Smooth muscle cell of the brain vasculature (primary cell): Measurements from ENCODE around the gene SKAP2.

ENCODE experiments used
- DNase-seq: peaks from one replicate; pipeline ENCODE4 v3.0.0-alpha.2; 2012; ENCODE audit warnings: low read depth, low spot score

SKAP2 gene

GRCh38 chr7:26777385-26777784 is 87.0 kb downstream of the SKAP2 start:
- DNase-seq: no peak

GRCh38 chr7:26760501-26760900 is 103.9 kb downstream of the SKAP2 start:
- DNase-seq: no peak

DNA sequence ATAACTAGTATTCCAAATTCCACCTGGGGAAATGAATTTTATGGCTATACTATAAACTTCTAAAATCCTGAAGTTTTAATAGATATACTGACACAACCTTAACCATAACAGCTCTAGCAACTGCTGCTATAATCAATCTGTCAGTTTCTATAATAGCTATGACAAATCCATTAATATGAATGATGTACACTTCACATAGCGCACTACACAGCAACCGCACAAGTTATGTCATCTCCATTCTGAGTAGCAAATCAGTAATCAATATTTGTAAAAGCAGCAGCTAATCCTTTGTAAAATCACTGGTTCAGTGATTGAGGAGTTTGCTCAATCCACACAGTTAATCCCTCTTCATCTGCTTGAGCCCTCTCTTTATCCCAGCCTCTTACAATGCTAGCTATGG is 105.3 kb downstream of the SKAP2 start:
- no peak for DNase-seq

- DNase-seq: no peak
Measured at GRCh38 chr7:26743205-26743604, 121.2 kb downstream of the SKAP2 start.

DNA sequence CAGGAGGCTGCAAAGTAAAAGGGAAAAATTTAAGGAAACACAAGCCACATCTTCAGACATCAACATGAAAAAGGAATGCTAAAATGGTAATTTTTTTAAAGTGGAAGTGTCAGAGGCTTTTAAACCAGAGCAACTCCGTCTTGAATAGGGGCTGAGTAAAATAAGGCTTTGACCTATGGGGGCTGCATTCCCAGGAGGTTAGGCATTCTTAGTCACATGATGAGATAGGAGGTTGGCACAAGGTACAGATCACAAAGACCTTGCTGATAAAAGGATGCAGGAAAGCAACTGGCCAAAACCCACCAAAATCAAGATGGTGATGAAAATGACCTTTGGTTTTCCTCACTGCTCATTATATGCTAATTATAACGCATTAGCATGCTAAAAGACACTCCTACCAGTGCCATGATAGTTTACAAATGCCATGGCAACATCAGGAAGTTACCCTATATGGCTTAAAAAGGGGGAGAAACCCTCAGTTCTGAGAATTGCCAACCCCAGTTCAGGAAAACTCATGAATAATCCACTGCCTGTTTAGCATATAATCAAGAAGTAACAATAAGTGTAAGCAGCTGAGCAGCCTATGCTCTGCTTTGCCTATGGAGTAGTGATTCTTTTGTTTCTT is 128.3 kb downstream of the SKAP2 start:
- DNase-seq: no peak

- DNase-seq: no peak
Measured at GRCh38 chr7:26729150-26729775, 135.1 kb downstream of the SKAP2 start.

DNA sequence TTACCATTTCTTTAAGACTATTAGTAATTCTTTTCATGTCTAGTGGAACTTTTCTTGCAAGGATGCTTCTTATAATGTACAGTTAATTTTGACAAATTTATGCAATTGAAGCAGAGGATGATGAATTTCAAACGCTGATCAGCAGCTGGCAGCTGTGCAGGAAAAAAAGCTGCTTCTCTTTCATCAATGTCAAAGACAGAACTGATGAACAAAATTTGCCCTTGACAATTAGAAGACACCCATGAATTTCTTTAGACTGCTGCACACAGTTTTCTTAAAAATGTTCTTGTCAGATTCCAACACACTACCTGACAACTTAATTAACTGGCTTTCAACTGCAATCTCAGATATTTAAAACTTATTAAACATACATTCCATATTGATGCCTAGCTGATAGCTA is 138.3 kb downstream of the SKAP2 start:
- DNase-seq: no peak

DNA sequence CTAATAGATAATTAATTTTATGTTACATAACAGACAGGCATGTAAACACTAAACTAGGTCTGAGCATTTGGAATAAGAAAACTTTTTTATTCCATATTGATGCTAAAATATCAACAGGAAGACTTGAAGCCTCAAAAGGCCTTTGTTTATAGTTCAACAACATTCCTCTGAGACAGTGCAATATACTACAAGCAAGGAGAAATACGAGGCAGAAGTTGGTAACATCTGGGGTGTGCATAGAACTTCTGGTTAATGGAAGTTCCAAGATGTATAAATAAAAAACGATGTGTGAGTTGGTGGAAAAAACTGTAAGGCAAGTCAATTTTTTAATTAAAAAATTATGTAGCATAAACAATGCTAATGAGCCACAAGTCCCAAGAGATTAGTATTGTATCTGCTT is 139.6 kb downstream of the SKAP2 start:
- no peak for DNase-seq

DNA sequence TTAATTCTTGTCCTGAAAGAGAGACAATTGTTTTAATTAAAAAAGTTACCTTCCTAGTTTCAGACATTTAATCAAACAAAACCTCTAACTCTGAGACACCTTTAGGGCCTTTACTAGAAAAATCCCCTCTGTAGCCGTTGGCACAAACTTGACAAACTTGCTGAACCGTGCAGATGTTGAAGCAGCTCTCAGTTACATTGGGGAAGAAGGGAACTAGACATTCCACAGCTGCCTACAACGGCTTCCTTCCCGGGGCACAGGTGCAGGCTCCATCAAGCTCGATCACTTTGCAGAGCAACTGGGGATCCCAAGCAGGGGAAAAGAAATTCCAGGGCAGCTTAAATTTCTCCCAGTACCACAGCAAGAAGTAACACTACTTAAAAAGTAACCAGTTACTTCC is 141.3 kb downstream of the SKAP2 start:
- DNase-seq: no peak

GRCh38 chr7:26721450-26721849 is 142.9 kb downstream of the SKAP2 start:
- no peak for DNase-seq

DNA sequence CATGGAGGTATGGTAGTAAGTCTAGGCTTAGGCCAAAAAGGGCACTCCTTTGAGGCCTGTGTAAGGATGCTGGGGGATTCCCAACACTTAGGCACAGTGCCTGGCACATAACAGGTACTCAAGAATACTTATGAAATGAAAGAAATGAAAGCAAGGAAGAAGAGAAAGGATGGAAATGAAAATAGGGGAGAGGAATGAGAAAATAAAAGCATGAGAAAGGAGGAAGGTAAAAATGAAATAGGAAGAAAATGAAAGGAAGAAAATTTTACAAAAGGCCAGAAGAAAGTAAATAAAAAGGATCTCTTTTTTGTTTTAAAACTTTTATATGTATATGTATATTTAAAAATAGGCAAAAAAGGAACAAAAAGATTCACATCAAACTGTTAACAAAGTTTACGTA is 146.3 kb downstream of the SKAP2 start:
- DNase-seq: no peak

- no peak for DNase-seq
Measured at GRCh38 chr7:26714438-26714837, 150.0 kb downstream of the SKAP2 start.

- no peak for DNase-seq
Measured at GRCh38 chr7:26714006-26714405, 150.4 kb downstream of the SKAP2 start.

DNA sequence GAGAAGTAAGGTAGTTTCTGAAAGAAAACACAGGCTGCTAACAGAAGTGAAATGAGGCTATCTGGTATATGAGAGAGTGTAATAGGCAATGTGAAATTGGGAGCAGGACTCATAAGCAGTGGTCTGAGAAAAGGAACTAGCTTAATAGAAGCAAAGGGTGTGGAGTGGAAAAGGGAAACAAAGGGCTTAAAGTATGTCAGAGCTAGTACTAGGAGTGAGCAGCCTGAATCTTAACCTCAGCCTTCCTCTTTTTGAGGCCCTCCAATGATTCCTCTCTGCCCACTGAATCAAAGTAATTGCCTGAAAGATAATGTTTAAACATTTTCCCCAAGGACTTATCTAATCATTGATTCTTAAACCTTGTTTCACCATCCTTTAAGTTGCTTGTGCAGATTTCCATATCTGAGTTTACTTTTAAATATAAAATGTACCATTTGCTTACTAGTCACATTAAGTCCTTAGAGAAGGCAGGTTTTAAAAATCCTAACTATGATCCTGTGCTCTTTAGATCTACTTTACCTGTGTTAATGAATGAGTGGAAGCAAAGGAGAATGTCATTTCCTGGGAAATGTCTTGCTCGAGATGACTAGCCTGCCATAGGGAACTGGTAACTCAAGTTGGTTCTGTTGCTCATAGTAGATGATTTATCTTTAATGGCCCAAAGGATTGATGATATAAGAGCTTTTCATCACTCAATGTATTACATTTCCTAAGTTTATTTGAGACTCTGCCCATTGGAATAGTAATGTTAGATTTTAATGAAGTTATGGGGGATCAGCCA is 155.0 kb downstream of the SKAP2 start:
- no peak for DNase-seq

GRCh38 chr7:26705567-26705966 is 158.8 kb downstream of the SKAP2 start:
- peak; percentile 76 for DNase-seq

DNA sequence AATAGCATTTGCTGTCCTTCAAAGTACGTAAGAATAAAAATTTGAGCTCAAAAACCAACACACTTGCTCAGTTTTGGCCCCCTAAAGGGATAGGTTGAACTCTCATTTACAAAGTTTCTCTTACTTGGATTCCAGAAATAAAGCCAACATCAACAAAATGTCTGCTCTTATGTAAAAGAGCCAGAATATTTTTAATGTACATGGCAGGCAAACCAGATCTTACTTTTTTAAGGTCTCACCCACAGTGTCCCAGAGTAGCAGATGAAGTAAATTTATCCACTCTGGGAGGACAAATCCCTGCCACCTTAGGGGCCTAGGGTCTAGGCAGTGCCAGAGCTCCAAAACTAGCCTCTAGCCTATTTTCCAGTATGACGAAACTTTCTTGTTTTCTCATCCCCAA is 159.6 kb downstream of the SKAP2 start:
- no peak for DNase-seq

GRCh38 chr7:26704036-26704435 is 160.4 kb downstream of the SKAP2 start:
- no peak for DNase-seq

DNA sequence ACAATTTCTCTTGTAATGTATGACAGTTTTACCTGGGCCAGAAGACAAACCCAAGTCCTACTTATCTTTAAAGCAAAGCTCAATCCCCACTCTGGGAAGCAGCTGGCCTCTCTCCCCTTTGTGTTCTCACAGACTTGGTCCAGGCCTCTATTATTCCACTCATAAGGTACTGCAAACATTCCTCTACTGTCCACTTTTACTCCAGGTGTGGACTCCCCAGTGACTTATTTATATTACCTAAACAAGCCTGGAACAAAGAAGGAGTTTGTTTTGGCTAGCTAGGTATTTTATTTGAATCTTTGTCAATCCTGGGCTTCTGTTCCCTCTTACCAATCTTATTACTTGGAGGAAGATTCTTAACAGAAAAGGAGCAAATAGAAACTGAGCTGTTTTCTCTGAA is 163.5 kb downstream of the SKAP2 start:
- DNase-seq: no peak

GRCh38 chr7:26700386-26700785 is 164.0 kb downstream of the SKAP2 start:
- no peak for DNase-seq

- no peak for DNase-seq
Measured at GRCh38 chr7:26699766-26700165, 164.6 kb downstream of the SKAP2 start.

GRCh38 chr7:26698806-26699205 is 165.6 kb downstream of the SKAP2 start:
- no peak for DNase-seq

GRCh38 chr7:26698194-26698593 is 166.2 kb downstream of the SKAP2 start:
- DNase-seq: no peak

DNA sequence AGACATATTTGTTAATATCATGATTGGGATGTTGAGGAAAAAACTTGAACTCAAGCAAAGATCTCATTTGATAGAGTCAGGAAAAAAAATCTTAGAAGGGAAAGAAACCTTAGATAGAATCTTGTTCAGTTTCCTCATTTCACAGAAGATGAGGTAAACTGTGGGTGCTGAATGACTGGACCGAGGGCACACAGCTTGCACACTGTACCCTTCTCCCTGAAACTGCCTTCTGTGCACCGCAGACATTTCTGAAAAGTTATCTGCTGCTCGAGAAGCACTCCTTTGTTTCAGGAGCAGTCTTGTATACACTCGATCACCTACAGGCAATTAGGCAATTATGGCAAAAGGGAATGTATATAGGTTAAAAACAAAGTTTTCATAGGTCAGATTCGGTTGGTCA is 167.4 kb downstream of the SKAP2 start:
- no peak for DNase-seq
